NCI-H510A (cell line): ENCODE data around the gene ASIC2.
"Not testable (repeated sequence)": the region's sequence is repeated elsewhere in the genome, so short reads cannot be mapped to it uniquely, and the experiment has no call there.

Source experiments
- DNase-seq: peaks from one replicate; lab custom pipeline; 2025; lab: John Stamatoyannopoulos, UW

The ASIC2 gene

DNA sequence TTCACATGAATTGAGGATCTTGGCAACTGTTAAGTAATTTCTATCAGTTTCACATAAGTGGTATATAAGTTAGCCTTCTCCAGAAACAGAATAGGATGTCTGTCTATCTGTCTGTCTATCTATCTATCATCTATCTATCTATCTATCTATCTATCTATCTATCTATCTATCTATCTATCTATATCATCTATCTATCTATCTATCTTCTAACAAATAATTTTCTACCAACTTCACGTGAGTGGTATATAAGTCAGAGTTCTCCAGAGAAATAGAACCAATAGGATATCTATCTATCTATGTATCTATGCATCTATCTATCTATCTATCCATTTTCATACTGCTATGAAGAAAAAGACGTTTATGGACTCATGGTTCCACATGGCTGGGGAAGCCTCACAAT lies 312.9 kb downstream of the ASIC2 start:
- DNase-seq: no peak

DNA sequence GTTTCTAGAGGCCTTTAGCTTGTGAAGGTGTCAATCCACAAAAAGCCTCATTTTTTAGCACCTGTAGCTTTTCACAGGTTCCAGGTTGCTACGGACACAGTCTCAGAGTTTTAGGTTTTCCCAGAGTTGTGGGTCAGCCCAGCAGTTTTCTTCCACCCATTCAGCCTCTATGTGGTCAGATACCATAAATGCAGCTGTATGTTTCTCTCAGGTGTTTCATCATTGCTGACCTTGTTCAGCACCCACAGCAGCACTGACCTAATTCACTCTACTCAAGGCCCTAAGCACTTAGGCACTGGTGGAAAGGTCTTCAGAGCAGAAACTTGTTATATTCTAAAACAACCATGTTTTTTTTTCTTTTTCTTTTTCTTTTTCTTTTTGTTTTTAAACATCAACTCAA lies 316.5 kb downstream of the ASIC2 start:
- no peak for DNase-seq

DNA sequence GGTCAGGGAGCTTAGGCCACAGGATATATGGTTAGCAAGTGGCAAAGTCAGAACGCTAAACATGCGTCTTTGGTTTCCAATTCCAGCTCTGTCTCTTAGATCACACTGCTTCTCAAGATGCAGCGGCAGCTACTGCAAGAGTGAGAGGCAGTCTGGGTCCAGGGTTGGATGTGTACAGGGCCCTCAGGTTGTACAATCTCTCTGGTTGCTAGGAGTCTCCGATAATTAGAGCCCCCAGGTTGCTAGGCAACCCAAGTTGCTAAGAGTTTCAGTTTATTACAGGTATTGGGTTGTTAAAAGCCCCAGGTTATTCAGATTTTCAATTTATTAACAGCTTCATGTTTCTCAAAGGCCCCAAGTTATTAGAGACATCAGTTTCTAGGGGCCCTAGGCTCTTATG lies 317.0 kb downstream of the ASIC2 start:
- DNase-seq: no peak

DNA sequence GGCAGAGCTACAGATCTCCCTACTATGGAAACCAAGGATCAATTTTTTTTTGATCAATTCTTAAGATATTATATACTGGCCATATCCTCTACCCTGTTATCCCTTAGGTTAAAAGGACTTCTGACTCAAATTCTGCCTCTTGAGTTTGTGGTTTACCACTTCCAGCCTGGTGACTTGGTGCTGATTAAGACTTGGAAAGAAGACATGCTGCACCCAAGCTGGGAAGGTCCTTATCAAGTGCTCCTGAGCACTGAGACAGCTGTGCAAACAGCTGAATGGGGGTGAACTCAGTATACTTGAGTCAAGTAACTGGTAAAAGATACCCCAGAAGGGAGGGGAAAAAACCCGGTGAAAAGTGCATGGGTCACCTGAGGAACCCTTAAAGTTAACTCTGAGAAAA lies 321.9 kb downstream of the ASIC2 start:
- no peak for DNase-seq

DNA sequence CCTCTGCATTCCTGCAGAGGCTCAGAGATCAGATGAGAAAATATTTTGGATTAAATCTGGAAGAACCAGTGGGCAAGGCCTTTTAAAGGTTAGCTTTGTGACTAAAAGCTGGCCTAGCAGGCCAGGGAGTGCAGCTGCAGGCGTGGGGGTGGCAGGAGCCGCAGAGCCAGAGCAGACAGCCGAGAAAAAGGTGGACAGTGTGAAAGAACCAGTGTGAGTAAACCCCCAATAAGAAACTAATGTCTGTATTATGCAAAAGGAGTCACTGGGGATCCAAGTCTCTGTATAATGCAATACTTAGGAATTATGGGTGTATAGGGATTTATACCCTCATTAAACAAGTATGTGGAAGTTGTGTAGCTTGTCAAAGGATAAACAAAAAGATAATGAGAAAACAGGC lies 322.8 kb downstream of the ASIC2 start:
- no peak for DNase-seq

DNA sequence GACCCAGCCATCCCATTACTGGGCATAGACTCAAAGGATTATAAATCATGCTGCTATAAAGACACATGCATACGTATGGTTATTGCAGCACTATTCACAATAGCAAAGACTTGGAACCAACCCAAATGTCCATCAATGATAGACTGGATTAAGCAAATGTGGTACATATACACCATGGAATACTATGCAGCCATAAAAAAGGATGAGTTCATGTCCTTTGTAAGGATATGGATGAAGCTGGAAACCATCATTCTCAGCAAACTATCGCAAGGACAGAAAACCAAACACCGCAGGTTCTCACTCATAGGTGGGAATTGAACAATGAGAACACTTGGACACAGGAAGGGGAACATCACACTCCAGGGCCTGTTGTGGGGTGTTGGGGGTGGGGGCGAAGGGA lies 323.9 kb downstream of the ASIC2 start:
- not testable (repeated sequence) for DNase-seq

DNA sequence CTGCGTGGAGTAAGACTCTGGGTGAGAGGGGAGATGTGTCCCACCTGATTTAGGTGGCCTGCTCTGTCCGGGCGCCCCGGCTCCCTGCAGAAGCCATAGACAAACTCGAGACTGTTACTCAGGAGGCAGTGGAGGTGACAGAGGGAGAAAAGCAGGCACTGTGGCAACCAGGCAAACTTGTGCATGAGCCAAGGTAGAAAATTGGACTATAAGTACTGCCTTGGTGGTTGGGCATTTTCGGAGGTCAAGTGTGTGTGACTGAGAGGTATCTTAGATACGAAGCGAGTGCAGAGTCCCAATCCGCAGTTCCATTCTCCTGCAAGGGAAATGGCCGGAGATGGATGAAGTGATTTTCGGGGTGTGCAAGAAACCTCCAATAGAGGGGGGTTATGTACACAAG lies 328.6 kb downstream of the ASIC2 start:
- DNase-seq: no peak
